ENCODE measurements around the gene RNF141. TPM values are rescaled to one million over a fixed set of nuclear protein-coding genes. Genes with fewer than 3 reads are reported as not detected.

The RNF141 gene
- total RNA-seq, 1 donor = 7.5 TPM

DNA sequence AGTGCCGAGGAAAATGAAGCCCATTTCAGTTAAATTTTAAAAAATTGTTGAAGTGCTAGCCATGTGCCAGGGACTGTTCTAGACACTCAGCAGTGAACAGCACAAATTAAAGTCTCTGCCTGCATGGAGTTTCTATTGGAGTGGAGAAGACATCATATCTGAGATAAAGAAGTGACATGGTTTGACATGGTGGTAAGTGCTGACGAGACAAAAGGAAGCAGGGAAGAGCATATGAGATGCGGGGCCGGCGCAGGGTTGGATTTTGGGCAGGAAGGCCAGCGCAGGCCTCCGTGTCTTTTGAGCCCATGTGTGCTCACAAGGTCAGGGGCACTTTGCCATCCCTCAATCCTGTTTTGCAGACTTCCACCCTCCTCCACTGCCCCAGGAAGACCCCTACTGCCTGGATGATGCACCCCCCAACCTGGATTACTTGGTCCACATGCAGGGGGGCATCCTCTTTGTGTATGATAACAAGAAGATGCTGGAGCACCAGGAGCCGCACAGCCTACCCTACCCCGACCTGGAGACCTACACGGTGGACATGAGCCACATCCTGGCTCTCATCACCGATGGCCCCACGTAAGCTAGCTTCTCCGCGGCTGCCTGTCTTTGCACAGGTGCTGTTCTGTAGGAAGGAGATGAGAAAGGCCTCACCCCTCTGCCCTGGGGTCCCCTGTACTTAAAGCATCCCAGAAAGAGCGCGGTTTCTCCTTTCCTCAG is 56.4 kb downstream of the RNF141 start:
- DNase-seq (ENCODE audit: low read depth in 2 of 3, low spot score in 2 of 3) = no peak

GRCh38 chr11:10483584-10483983 is 57.4 kb downstream of the RNF141 start:
- DNase-seq (ENCODE audit: low read depth in 2 of 3, low spot score in 2 of 3) = no peak

GRCh38 chr11:10483174-10483573 is 57.8 kb downstream of the RNF141 start:
- DNase-seq (ENCODE audit: low read depth in 2 of 3, low spot score in 2 of 3) = no peak

GRCh38 chr11:10481560-10482349 is 59.2 kb downstream of the RNF141 start:
- DNase-seq (ENCODE audit: low read depth in 2 of 3, low spot score in 2 of 3) = no peak

DNA sequence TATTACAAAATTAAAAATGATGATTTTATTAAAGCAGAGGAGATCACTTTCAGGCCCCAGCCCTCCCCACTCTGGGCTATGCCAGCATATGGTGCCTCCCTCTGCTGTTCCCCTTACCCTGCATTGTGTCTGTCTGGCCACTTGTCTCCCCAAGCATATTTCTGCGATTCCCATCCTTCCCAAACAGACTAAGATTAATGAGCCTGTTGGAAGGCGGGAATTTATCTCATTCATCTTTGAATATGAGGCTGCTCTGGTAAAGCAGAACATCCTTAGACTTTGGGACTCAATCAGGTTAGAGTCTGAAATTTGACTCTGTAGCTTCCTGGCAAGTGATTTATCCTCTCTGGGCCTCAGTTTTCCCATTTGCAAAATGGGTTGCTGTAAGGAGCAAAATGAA is 60.2 kb downstream of the RNF141 start:
- DNase-seq (ENCODE audit: low read depth in 2 of 3, low spot score in 2 of 3) = no peak

DNA sequence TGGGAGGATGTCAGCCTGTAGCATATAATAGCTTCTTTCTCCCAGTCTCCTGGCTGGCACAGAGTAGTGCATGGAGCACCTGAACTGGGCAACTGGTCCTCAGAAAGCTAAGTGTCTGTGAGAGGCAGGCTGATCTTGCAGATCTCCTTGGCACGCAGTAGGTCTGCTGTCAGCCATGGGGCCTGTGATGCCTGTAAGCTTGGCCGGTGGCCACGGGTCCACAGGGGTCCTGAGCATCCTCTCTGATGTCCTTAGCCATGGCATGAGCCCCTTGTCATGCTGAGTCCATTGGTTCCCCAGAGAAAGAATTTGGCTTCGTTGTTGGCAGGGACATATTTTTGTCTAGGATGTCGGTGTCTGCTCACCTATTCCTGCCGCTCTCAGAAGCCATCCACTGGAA is 61.0 kb downstream of the RNF141 start:
- no peak for DNase-seq (ENCODE audit: low read depth in 2 of 3, low spot score in 2 of 3)

GRCh38 chr11:10478574-10479550 is 62.1 kb downstream of the RNF141 start:
- no peak for DNase-seq (ENCODE audit: low read depth in 2 of 3, low spot score in 2 of 3)

DNA sequence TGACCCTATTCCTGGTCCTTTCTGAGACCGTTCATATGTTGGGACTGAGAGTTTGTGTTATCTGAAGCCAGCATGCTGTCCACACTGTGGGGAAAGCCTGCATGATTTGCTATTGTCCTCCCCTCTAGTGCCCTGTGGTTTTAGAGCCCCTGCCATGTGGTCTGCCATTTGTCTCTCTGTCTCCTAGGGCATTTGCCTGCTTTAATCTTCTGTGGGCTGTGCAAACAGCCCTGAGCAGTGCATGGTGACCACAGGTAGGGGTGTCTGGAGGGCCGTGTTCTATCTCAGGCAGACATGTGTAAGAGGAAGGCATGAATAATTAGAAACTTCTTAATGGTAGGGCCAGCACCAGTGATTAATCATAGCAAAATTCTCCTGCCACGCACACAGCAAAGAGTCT is 62.9 kb downstream of the RNF141 start:
- peak in 2 of 3 donors; percentile 15 to 38 for DNase-seq (ENCODE audit: low read depth in 2 of 3, low spot score in 2 of 3)

- no peak for DNase-seq (ENCODE audit: low read depth in 2 of 3, low spot score in 2 of 3)
Observed at GRCh38 chr11:10477690-10478046, 63.3 kb downstream of the RNF141 start.

DNA sequence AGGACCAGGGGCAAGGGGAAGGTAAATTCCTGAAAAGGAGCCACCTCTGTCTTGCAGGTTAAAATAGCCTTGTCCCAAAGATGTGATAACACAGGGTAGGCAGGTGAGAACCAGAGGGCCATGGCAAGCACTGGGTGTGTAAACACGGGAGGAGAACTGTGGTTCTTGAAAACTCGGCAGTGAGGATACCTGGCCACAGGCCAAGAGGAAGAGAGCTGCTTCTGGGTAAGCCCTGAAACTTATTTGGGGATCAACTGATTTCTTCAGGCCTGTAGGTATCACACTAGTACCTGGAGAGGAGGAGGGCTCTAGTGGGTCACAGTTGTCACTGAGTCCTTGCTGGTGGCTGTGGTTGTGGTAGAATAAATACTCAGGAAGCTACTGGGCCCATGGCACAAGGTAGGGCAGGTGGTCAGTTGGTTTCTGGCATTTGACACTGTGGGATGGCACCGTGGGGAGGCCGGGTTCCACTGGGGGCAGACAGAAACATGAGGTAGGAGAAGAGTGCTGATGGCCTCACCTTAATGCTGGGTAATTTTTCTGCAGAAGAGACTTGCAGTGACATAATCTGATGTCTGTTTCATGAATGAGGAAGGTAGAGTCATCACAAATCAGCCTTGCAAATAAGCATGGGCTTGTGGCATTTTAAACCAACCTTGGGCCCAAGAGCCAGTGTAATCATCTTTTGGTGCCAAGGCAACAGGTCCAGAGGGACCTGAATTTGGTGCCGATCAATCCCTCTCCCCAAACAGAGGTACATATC is 63.9 kb downstream of the RNF141 start:
- DNase-seq (ENCODE audit: low read depth in 2 of 3, low spot score in 2 of 3) = no peak

DNA sequence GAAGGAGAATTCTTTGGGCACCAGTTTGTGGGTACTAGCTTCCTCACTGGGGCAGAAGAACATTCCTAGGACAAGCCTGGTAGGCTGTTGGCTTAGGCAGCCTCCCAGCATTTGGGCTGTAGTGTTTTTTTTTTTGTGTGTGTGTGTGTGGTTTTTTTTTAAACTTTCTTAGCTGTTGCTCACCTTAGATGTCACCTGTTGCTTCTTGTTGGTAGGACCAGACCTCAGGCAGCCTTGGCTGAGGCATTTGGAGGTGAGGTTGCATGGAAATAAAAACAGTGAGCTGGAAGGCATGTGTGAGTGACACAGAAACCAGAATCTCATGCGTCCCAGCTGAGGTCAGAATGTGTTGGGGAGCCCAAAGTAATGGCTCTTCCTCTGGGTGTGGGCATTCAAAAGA is 64.6 kb downstream of the RNF141 start:
- DNase-seq (ENCODE audit: low read depth in 2 of 3, low spot score in 2 of 3) = no peak

GRCh38 chr11:10474551-10474950 is 66.4 kb downstream of the RNF141 start:
- DNase-seq (ENCODE audit: low read depth in 2 of 3, low spot score in 2 of 3) = no peak

DNA sequence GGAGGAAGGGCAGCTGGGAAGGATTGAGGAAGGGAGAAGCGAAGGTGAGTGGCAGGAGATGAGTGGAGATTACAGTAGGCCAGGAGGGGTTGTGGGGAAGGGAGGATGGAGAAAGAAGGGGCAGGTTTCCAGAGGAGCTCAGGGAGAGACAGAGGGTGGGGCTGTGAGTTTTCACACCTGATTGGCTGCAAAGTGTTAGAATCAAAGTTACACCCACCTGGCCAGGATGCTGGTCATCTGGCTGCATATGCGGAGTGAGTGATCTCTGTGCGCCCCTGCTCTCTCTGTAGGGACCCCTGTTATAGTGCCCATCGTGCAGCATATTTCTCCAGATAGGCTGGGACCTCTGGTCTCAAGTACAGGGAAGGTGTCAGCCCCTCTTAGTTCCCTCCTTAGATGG is 67.6 kb downstream of the RNF141 start:
- DNase-seq (ENCODE audit: low read depth in 2 of 3, low spot score in 2 of 3) = no peak

DNA sequence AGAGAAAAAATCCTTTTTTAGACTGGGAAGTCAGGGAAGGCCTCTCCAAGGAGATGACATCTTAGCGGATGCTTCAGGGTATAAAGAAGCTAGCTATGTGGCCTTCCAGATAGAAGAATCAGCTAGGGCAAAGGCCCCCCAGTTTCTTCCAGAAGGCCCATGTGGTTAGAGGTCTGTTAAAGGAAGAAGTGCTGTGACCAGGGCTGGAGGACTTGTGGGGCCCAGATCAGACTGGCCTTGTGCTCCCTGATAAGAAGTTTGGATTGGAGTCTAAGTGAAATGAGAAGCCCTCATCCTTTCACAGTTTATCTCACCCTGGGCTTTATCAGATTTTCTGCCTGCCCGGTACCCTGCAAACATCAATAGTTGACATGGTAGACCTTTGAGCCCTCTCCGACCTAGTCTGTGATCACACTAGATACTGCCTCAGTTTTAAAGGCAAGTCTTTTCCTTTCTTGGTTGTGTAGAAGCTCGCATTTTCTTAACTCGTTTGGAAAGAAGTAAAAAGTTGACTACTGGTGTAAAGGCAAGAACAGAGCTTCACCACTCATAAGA is 78.2 kb downstream of the RNF141 start:
- no peak for DNase-seq (ENCODE audit: low read depth in 2 of 3, low spot score in 2 of 3)

Other genes starting within 250 kb of the RNF141 start
- gene SBF2, start 247.0 kb downstream of the RNF141 start, total RNA-seq = 17.0 TPM
- gene ADM, start 236.1 kb downstream of the RNF141 start, total RNA-seq = 3.2 TPM
- 28.0 TPM for gene AMPD3, start 85.9 kb downstream of the RNF141 start, total RNA-seq
- not detected for gene LYVE1, start 27.5 kb upstream of the RNF141 start, total RNA-seq
- 0.27 TPM for gene IRAG1, start 152.6 kb upstream of the RNF141 start, total RNA-seq
- gene CTR9, start 210.1 kb upstream of the RNF141 start, total RNA-seq = 13.5 TPM

Data from hematopoietic multipotent progenitor cell (in vitro differentiated cells).